ENCODE measurements around the gene KIAA0513.

KIAA0513 gene

DNA sequence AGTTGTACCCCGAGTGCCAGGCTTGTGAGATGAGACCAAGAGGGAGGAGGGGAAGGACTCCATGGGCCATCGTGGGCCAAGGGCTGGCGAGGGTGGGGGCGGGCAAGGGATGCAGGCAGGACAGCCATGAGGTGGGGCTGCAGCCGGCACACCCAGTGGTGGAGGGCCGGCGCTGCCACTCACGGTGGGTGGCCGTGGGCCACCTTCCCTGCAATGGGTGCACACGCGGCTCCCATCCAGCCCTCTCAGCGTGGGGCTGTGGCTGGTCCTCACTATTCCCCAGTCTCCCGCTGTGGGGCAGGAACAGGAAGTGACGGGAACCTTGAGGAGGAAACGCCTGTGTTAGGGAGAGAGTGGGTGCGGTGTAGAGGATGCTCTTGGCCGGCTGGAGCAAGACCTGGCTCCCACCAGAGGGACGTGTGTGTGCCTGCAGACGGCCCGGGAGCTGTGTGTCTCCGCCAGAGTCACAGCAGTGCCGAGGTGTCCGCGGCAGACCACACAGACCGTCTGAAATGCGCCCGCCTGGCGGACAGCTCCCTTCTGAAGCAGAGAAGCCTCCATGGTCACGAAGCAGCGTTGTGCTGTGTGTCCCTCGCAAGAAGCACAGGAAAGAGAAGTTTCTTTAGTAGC lies 61.1 kb downstream of the KIAA0513 start:
- TF ChIP-seq, protein P1, sequence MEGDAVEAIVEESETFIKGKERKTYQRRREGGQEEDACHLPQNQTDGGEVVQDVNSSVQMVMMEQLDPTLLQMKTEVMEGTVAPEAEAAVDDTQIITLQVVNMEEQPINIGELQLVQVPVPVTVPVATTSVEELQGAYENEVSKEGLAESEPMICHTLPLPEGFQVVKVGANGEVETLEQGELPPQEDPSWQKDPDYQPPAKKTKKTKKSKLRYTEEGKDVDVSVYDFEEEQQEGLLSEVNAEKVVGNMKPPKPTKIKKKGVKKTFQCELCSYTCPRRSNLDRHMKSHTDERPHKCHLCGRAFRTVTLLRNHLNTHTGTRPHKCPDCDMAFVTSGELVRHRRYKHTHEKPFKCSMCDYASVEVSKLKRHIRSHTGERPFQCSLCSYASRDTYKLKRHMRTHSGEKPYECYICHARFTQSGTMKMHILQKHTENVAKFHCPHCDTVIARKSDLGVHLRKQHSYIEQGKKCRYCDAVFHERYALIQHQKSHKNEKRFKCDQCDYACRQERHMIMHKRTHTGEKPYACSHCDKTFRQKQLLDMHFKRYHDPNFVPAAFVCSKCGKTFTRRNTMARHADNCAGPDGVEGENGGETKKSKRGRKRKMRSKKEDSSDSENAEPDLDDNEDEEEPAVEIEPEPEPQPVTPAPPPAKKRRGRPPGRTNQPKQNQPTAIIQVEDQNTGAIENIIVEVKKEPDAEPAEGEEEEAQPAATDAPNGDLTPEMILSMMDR (IDR thresholded peaks at IDR 0.05; ENCODE audit: insufficient read depth, low read length, poor library complexity, severe bottlenecking), result no peak

DNA sequence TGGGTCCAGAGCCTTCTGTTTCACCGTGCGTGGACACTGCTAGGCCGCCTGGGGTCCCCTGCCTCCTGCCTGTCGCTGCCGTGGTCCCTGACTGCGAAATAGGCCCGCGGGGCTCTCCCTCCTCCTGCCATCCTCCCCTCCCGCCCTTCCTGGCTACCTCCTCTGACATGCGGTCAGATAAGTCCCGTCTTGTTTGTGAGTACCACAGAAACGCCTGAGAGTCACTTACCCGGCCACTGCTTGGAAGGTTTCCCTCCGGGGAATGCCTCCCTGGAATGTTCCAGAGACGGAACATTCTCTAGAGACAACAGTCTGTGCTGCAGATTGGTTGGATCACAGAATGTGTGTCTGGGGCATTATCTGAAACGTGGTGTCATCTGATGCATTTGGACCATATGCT lies 61.9 kb downstream of the KIAA0513 start:
- Histone ChIP-seq H3K4me3 (replicated peaks; ENCODE audit: low read depth, low read length) (no peak overlapping the region), H3K36me3 (ENCODE audit: control insufficient read depth, insufficient read depth, low read length) (no peaks in the 10 kb centered on the region; the same call in 1 of the 2 replicates), H3K27me3 (replicated peaks; ENCODE audit: control insufficient read depth, insufficient read depth, low read length) (no peaks in the 10 kb centered on the region)
- no peak for DNase-seq (ENCODE audit: extremely low read depth, insufficient read length)
- TF ChIP-seq, protein P1 (IDR thresholded peaks at IDR 0.05; ENCODE audit: insufficient read depth, low read length, poor library complexity, severe bottlenecking), result no peak

More for the DNA sequence above, 61.1 kb downstream of the KIAA0513 start:
- DNase-seq (ENCODE audit: extremely low read depth, insufficient read length), result no peak
- no peaks in the 10 kb centered on the region for H3K27me3 ChIP-seq (replicated peaks; ENCODE audit: control insufficient read depth, insufficient read depth, low read length)
- H3K4me3 ChIP-seq (replicated peaks; ENCODE audit: low read depth, low read length), result no peak overlapping the region
- no peaks in the 10 kb centered on the region; the same call in 1 of the 2 replicates for H3K36me3 ChIP-seq (ENCODE audit: control insufficient read depth, insufficient read depth, low read length)

DNA sequence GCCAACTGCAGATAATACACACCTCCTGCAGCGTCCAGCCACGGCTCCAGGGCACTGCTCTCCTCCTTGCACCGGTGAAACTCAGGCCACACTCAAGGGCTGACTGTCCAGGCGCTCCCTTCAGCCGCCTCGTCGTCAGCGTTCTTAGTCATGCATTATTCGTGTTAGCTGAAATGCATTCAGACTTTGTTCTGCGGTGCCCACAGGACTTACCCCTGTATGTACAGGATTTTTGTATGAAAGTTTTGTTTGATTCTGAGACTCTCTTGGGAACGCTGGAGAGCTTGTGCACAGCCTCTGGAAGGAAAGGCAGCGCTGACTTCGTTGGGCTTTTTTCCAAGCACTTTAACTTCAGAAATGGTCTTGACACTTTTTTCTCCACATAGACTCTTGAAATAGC lies 62.6 kb downstream of the KIAA0513 start:
- H3K4me3 ChIP-seq (replicated peaks; ENCODE audit: low read depth, low read length), result no peak overlapping the region
- DNase-seq (ENCODE audit: extremely low read depth, insufficient read length), result no peak
- H3K36me3 ChIP-seq (ENCODE audit: control insufficient read depth, insufficient read depth, low read length), result no peaks in the 10 kb centered on the region; the same call in 1 of the 2 replicates
- peaks cover 3% of the 10 kb centered on the region; the same call in 1 of the 2 replicates for H3K27me3 ChIP-seq (replicated peaks; ENCODE audit: control insufficient read depth, insufficient read depth, low read length)
- TF ChIP-seq, protein P1 (IDR thresholded peaks at IDR 0.05; ENCODE audit: insufficient read depth, low read length, poor library complexity, severe bottlenecking), result no peak

DNA sequence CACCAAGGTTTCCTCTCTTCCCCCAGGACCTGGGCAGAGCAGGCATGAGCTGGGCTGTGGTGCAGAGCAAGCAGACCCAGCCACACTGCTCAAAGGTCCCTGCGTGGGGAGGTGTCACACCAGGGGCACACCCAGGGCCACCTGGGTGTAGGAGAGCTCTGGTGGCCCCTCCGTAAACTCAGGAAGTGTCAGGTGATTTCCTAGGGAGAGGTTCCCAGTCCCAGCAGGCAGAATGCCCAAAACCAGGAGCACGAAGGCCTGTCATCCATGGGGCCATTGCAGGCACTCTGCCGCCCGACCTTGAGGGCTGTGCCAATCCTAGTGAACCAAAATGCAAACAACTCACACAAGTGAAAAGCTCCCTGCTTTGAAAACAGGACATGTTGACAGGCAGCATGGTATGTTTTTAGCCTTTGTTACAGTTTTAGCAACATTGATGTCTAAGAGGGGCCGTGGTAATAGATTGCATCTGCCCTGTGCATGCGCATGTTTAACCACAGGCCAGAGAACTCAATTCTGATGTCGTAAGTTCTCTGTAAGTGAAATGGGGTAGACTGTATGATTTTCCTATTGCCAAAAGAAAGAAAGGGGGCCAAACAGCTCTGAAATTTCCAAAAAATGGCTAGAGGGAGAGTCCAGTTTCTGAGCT lies 63.4 kb downstream of the KIAA0513 start:
- TF ChIP-seq, protein P1 (IDR thresholded peaks at IDR 0.05; ENCODE audit: insufficient read depth, low read length, poor library complexity, severe bottlenecking), result no peak
- no peak overlapping the region for H3K4me3 ChIP-seq (replicated peaks; ENCODE audit: low read depth, low read length)
- H3K36me3 ChIP-seq (ENCODE audit: control insufficient read depth, insufficient read depth, low read length), result no peaks in the 10 kb centered on the region; the same call in 1 of the 2 replicates
- H3K27me3 ChIP-seq (replicated peaks; ENCODE audit: control insufficient read depth, insufficient read depth, low read length), result peaks cover 3% of the 10 kb centered on the region; the same call in 1 of the 2 replicates
- DNase-seq (ENCODE audit: extremely low read depth, insufficient read length), result no peak

DNA sequence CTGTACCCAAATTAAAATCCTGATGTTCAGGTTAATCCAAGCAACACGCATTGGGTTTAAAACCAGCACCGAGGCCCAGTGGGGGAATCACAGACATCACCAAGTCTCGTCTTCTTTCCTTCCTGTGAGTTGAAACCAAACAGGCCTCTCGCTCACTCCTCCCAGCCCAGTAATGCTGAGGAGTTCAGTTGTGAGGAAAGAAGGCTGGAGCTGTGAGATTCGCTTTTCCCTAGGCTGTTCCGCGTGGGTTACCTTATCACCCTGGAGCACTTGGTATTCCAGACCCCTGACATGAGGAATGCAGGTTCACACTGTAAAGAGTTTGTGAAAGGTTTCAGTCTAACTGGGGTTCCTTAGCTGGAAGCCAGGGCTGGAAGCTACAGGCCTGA lies 63.9 kb downstream of the KIAA0513 start:
- Histone ChIP-seq H3K36me3 (ENCODE audit: control insufficient read depth, insufficient read depth, low read length) (no peaks in the 10 kb centered on the region; the same call in 1 of the 2 replicates), H3K4me3 (replicated peaks; ENCODE audit: low read depth, low read length) (no peak overlapping the region), H3K27me3 (replicated peaks; ENCODE audit: control insufficient read depth, insufficient read depth, low read length) (peaks cover 3% of the 10 kb centered on the region; the same call in 1 of the 2 replicates)
- DNase-seq (ENCODE audit: extremely low read depth, insufficient read length), result no peak
- TF ChIP-seq, protein P1 (IDR thresholded peaks at IDR 0.05; ENCODE audit: insufficient read depth, low read length, poor library complexity, severe bottlenecking), result no peak
